GM12892 (cell line): ENCODE results near the gene ORC5.

Experiments
- POLR2A ChIP-seq: IDR thresholded peaks from 2 replicates; pipeline ENCODE4 v1.6.1; 2011; ENCODE audit warnings: low read depth, low read length, control low read depth
- POLR2AphosphoS5 ChIP-seq: IDR thresholded peaks from 2 replicates; pipeline ENCODE4 v1.6.1; 2011; ENCODE audit warnings: low read depth, low read length, control low read depth

- TF ChIP-seq POLR2A (no peak), POLR2AphosphoS5 (no peak)
Observed at GRCh38 chr7:104196161-104196560, 11.7 kb downstream of the ORC5 start.
